Activated CD4-positive, CD25-positive, alpha-beta regulatory T cell treated with anti-CD3 and anti-CD28 coated beads, Interleukin-2, amount 50 U/mL, for 24 hours (primary cell): Measurements from ENCODE around the gene CTSK.
"Not testable (repeated sequence)": the region's sequence is repeated elsewhere in the genome, so short reads cannot be mapped to it uniquely, and the experiment has no call there.

Source experiments
- ATAC-seq, 2 donors: fragments of 150-1000 bp; cut with Tn5 transposase; one replicate each; pipeline ENCODE4 v1.10.0; 2021; ENCODE audit warnings: mild to moderate bottlenecking in 1 of 2, moderate library complexity in 1 of 2

Gene CTSK

GRCh38 chr1:150808121-150808520 lies at the start of gene CTSK:
TSS of gene CTSK (minus strand) at chr1:150808260. CDS start at chr1:150806805, 1,455 bp downstream.
- no peak for ATAC-seq

GRCh38 chr1:150852734-150853133 lies 44.7 kb upstream of the CTSK start:
- ATAC-seq: not testable (repeated sequence)

- ATAC-seq: not testable (repeated sequence)
Observed at GRCh38 chr1:150850801-150851362, 42.8 kb upstream of the CTSK start.

- ATAC-seq: peak; percentile 74 to 76
Observed at GRCh38 chr1:150846473-150847146, 38.5 kb upstream of the CTSK start.

- ATAC-seq: no peak
Observed at GRCh38 chr1:150843474-150843873, 35.4 kb upstream of the CTSK start.

GRCh38 chr1:150842964-150843363 lies 34.9 kb upstream of the CTSK start:
- no peak for ATAC-seq

- ATAC-seq: no peak
Observed at GRCh38 chr1:150842343-150842742, 34.3 kb upstream of the CTSK start.

- peak; percentile 75 to 83 for ATAC-seq
Observed at GRCh38 chr1:150841626-150842025, 33.6 kb upstream of the CTSK start.

GRCh38 chr1:150840850-150841249 lies 32.8 kb upstream of the CTSK start:
- not testable (repeated sequence) for ATAC-seq

- no peak for ATAC-seq
Observed at GRCh38 chr1:150836129-150836773, 28.2 kb upstream of the CTSK start.

GRCh38 chr1:150833961-150834360 lies 25.9 kb upstream of the CTSK start:
- ATAC-seq: not testable (repeated sequence)

- no peak for ATAC-seq
Observed at GRCh38 chr1:150832597-150832996, 24.5 kb upstream of the CTSK start.

- ATAC-seq: no peak
Observed at GRCh38 chr1:150829751-150830150, 21.7 kb upstream of the CTSK start.

- no peak for ATAC-seq
Observed at GRCh38 chr1:150826299-150826698, 18.2 kb upstream of the CTSK start.

- ATAC-seq: peak; percentile 89 to 97
Observed at GRCh38 chr1:150820730-150821512, 12.9 kb upstream of the CTSK start.

GRCh38 chr1:150815871-150816270 lies 7.8 kb upstream of the CTSK start:
- ATAC-seq: no peak

GRCh38 chr1:150813028-150813707 lies 5.1 kb upstream of the CTSK start:
- peak in 1 of 2 donors; percentile 24 for ATAC-seq

GRCh38 chr1:150810958-150811659 lies 3.0 kb upstream of the CTSK start:
- ATAC-seq: no peak

- ATAC-seq: no peak
Observed at GRCh38 chr1:150809651-150810050, 1.6 kb upstream of the CTSK start.

GRCh38 chr1:150808846-150809245 lies 786 bp upstream of the CTSK start:
- no peak for ATAC-seq

- no peak for ATAC-seq
Observed at GRCh38 chr1:150807249-150808023, 624 bp downstream of the CTSK start.
